HL-60 (cell line): ENCODE results near the gene CAVIN4.

ENCODE experiments used
- DNase-seq, 2 experiments: peaks; one replicate each; pipeline ENCODE4 v3.0.0-alpha.2; 2010 to 2020; ENCODE audit warnings: low read depth in 1 of 2, low spot score in 1 of 2
- H3K27ac ChIP-seq: fragments of 250-450 bp; sonication (Bioruptor Pico); replicated peaks from 2 replicates; pipeline ENCODE4 v1.5.1; 2020; ENCODE audit warnings: mild to moderate bottlenecking, moderate library complexity
- H3K27me3 ChIP-seq: fragments of 250-450 bp; sonication (Bioruptor Pico); 2 replicates; pipeline ENCODE4 v1.5.1; 2021; ENCODE audit warnings: mild to moderate bottlenecking, moderate library complexity; ENCODE audit not compliant: insufficient read depth, poor library complexity, severe bottlenecking
- H3K4me3 ChIP-seq: replicated peaks from 2 replicates; pipeline ENCODE4 v1.5.1; 2011; ENCODE audit warnings: mild to moderate bottlenecking, control low read depth, low read length; ENCODE audit not compliant: insufficient read depth
- CTCF ChIP-seq: IDR thresholded peaks from one replicate; pipeline ENCODE4 v1.5.1; 2011; ENCODE audit warnings: low read length, control low read depth, inconsistent platforms; ENCODE audit not compliant: insufficient read depth
- GABPA ChIP-seq: IDR thresholded peaks from 2 replicates; pipeline ENCODE4 v1.6.1; 2012; ENCODE audit warnings: low read depth
- POLR2AphosphoS5 ChIP-seq: IDR thresholded peaks from 2 replicates; pipeline ENCODE4 v1.6.1; 2012; ENCODE audit warnings: low read depth
- SPI1 ChIP-seq: IDR thresholded peaks from 2 replicates; pipeline ENCODE4 v1.6.1; 2012; ENCODE audit warnings: low read depth, mild to moderate bottlenecking, borderline replicate concordance
- TF ChIP-seq, protein P1 (sequence below): IDR thresholded peaks from 2 replicates; pipeline ENCODE4 v1.6.1; 2012; ENCODE audit warnings: low read depth; ENCODE audit not compliant: insufficient replicate concordance

The CAVIN4 gene

GRCh38 chr9:100637787-100638186, 59.9 kb downstream of the CAVIN4 start:
- no peaks in the 10 kb centered on the region for H3K27me3 ChIP-seq
- no peak overlapping the region for H3K4me3 ChIP-seq
- DNase-seq: no peak
- no peak for TF ChIP-seq CTCF
- no peak for TF ChIP-seq GABPA
- no peak for TF ChIP-seq POLR2AphosphoS5
- no peak for TF ChIP-seq SPI1
- TF ChIP-seq, protein P1, sequence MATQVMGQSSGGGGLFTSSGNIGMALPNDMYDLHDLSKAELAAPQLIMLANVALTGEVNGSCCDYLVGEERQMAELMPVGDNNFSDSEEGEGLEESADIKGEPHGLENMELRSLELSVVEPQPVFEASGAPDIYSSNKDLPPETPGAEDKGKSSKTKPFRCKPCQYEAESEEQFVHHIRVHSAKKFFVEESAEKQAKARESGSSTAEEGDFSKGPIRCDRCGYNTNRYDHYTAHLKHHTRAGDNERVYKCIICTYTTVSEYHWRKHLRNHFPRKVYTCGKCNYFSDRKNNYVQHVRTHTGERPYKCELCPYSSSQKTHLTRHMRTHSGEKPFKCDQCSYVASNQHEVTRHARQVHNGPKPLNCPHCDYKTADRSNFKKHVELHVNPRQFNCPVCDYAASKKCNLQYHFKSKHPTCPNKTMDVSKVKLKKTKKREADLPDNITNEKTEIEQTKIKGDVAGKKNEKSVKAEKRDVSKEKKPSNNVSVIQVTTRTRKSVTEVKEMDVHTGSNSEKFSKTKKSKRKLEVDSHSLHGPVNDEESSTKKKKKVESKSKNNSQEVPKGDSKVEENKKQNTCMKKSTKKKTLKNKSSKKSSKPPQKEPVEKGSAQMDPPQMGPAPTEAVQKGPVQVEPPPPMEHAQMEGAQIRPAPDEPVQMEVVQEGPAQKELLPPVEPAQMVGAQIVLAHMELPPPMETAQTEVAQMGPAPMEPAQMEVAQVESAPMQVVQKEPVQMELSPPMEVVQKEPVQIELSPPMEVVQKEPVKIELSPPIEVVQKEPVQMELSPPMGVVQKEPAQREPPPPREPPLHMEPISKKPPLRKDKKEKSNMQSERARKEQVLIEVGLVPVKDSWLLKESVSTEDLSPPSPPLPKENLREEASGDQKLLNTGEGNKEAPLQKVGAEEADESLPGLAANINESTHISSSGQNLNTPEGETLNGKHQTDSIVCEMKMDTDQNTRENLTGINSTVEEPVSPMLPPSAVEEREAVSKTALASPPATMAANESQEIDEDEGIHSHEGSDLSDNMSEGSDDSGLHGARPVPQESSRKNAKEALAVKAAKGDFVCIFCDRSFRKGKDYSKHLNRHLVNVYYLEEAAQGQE: no peak
- no peak overlapping the region for H3K27ac ChIP-seq
